Body of pancreas (tissue), 4 donors: ENCODE measurements around the gene CISTR.

Experiments used
- CTCF ChIP-seq, 7 experiments: fragments of 450-650 bp in 4 of 7; fragments of 200-600 bp in 3 of 7; sonication (generic) in 3 of 7; IDR thresholded peaks; one replicate each; pipeline ENCODE4 v1.5.1; 2016 to 2019; ENCODE audit warnings: antibody characterized with exemption in 7 of 7
- POLR2A ChIP-seq, 3 donors: fragments of 450-650 bp; IDR thresholded peaks; one replicate each; pipeline ENCODE4 v1.6.1; 2016; ENCODE audit warnings: antibody characterized with exemption in 3 of 3, mild to moderate bottlenecking in 2 of 3

GRCh38 chr12:53757101-53757770 lies 5.5 kb upstream of the CISTR start:
- TF ChIP-seq CTCF (IDR thresholded peaks at IDR 0.05) (peak; percentile 87 to 96 (median 89)), POLR2A (IDR thresholded peaks at IDR 0.05) (no peak)
